Right atrium auricular region (tissue), 2 donors: ENCODE results near the gene EGR2. TPM values are rescaled to one million over a fixed set of nuclear protein-coding genes. Genes with fewer than 3 reads are reported as not detected.

Experiments
- DNase-seq: peaks from one replicate; pipeline ENCODE4 v3.0.0-alpha.2; 2019; ENCODE audit warnings: low spot score
- H3K27ac ChIP-seq, 2 donors: fragments of 200-600 bp; sonication (generic); 1 replicate in 1 of 2; 2 replicates in 1 of 2; pipeline ENCODE4 v1.5.1; 2016 to 2019
- H3K27me3 ChIP-seq, 2 donors: fragments of 200-600 bp; sonication (generic); one replicate each; pipeline versions ENCODE4 v1.5.1 to v1.6.0; 2017 to 2019
- H3K36me3 ChIP-seq: fragments of 200-600 bp; sonication (generic); one replicate; pipeline ENCODE4 v1.5.1; 2016
- H3K4me1 ChIP-seq, 2 donors: fragments of 200-600 bp; sonication (generic); one replicate each; pipeline versions ENCODE4 v1.5.1 to v1.6.0; 2017 to 2019
- H3K4me3 ChIP-seq, 2 donors: fragments of 200-600 bp; sonication (generic); 1 replicate in 1 of 2; 2 replicates in 1 of 2; pipeline ENCODE4 v1.5.1; 2017 to 2019; ENCODE audit warnings: mild to moderate bottlenecking in 1 of 2, moderate library complexity in 1 of 2
- H3K9me3 ChIP-seq, 2 donors: fragments of 200-600 bp; sonication (generic); one replicate each; pipeline ENCODE4 v1.5.1; 2019
- CTCF ChIP-seq, 2 donors: fragments of 200-600 bp; sonication (generic); IDR thresholded peaks; one replicate each; pipeline ENCODE4 v1.5.1; 2019; ENCODE audit warnings: antibody characterized with exemption in 2 of 2
- total RNA-seq, 2 donors: library from RNA; depleted of rRNA; stranded (reverse); fragments of >200 nt; gene quantifications; one replicate each; pipeline ENCODE4 v1.1.0, GENCODE V29; 2016

The EGR2 gene
- total RNA-seq, 2 donors from 2014 or later = 2.1 to 5.9 TPM

DNA sequence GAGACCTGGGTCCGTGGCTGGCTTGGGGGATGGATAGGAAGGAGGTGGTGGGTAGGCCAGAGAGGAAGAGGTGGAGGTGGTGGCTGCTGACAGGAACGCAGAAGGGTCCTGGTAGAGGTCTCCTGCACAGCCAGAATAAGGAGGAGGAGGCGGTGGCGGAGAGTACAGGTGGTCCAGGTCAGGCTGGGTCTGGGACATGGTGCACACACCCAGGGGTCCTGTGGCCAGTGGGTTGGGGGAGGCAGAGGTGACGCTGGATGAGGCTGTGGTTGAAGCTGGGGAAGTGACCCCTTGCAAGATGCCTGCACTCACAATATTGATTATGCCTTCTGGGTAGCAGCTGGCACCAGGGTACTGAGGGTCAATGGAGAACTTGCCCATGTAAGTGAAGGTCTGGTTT is 2.2 kb downstream of the EGR2 start:
- no peak for DNase-seq
- Histone ChIP-seq H3K27me3 (no peaks in the 10 kb centered on the region), H3K4me3 (no peak overlapping the region), H3K4me1 (peaks cover 0 to 43% of the 10 kb centered on the region in 2 donors), H3K36me3 (no peaks in the 10 kb centered on the region), H3K27ac (no peak overlapping the region), H3K9me3 (no peaks in the 10 kb centered on the region)
- TF ChIP-seq CTCF (IDR thresholded peaks at IDR 0.05) = no peak

DNA sequence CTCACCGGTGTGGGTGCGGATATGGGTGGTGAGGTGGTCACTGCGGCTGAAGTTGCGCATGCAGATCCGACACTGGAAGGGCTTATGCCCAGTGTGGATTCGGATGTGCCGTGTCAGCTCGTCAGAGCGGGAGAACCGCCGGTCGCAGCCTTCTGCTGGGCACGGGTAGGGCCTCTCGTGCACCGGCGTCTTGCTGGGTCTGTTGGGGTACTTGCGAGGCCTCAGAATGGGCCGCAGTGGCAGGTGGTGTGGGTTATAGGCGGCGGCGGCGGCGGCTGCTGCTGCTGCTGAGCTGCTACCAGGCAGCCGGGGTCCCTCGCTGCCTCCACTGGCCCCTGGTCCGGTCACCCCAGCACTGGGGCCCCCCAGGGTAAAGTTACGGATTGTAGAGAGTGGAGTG is 2.7 kb downstream of the EGR2 start:
- peaks cover 0 to 43% of the 10 kb centered on the region in 2 donors for H3K4me1 ChIP-seq
- no peak for DNase-seq
- no peaks in the 10 kb centered on the region for H3K9me3 ChIP-seq
- no peaks in the 10 kb centered on the region for H3K36me3 ChIP-seq
- no peak overlapping the region for H3K4me3 ChIP-seq
- no peak overlapping the region for H3K27ac ChIP-seq
- no peaks in the 10 kb centered on the region for H3K27me3 ChIP-seq
- no peak for TF ChIP-seq CTCF (IDR thresholded peaks at IDR 0.05)

GRCh38 chr10:62812672-62813439 is 3.3 kb downstream of the EGR2 start:
- Histone ChIP-seq H3K27ac (no peak overlapping the region), H3K27me3 (no peaks in the 10 kb centered on the region), H3K36me3 (no peaks in the 10 kb centered on the region), H3K4me3 (no peak overlapping the region), H3K9me3 (no peaks in the 10 kb centered on the region), H3K4me1 (peaks cover 0 to 43% of the 10 kb centered on the region in 2 donors)
- DNase-seq = no peak
- no peak for TF ChIP-seq CTCF (IDR thresholded peaks at IDR 0.05)

DNA sequence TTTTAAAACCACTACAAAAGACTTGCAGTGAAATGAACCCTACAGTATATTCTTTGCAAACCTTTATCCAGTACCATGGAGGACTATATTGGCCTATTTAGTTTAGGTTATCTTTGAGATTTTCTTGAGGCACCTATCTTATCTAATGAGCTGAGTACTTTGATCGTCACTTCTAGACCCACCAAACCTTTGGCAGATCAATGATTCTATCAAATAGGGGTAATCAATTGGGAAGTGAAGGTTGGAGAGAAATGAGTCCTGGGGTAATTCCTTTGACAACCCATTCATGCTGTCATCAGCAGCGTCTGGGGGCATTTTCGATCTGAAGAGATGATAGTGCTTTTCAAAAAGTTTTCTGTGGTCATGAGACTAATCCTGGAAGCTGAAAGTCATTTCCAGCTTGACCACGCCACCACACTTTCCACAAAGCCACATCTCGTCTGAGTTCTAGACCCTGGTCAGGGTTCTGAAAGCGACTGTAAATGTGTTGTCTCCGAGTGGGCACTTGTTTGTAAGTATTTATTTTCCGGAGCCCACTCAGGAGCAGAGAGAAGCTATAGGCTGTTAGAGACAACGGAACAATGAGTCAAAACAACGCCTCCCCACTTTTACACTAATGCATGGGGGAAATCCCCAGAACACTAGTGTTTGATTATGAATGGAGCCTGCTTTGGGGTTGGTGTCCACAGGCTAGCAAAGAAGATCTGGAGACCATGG is 4.8 kb downstream of the EGR2 start:
- Histone ChIP-seq H3K4me3 (no peak overlapping the region), H3K36me3 (no peaks in the 10 kb centered on the region), H3K27ac (no peak overlapping the region), H3K9me3 (no peaks in the 10 kb centered on the region), H3K27me3 (no peaks in the 10 kb centered on the region), H3K4me1 (peaks cover 0 to 52% of the 10 kb centered on the region in 2 donors)
- no peak for DNase-seq
- no peak for TF ChIP-seq CTCF (IDR thresholded peaks at IDR 0.05)

GRCh38 chr10:62810156-62810902 is 5.8 kb downstream of the EGR2 start:
- Histone ChIP-seq H3K27me3 (no peaks in the 10 kb centered on the region), H3K36me3 (no peaks in the 10 kb centered on the region), H3K9me3 (no peaks in the 10 kb centered on the region), H3K27ac (no peak overlapping the region), H3K4me1 (peaks cover 0 to 53% of the 10 kb centered on the region in 2 donors), H3K4me3 (no peak overlapping the region)
- DNase-seq = no peak
- TF ChIP-seq CTCF (IDR thresholded peaks at IDR 0.05) = no peak
